Hair follicle dermal papilla cell (primary cell): ENCODE results near the gene CCNH. TPM values are rescaled to one million over a fixed set of nuclear protein-coding genes. Genes with fewer than 3 reads are reported as not detected.

Experiments
- small RNA-seq: library from RNA; depleted of rRNA; stranded (forward); fragments of <200 nt; gene quantifications from one replicate; pipeline ENCODE3, GENCODE V24; 2012
- total RNA-seq: library from RNA; depleted of rRNA; stranded (reverse); fragments of >200 nt; gene quantifications from 2 replicates; pipeline ENCODE4 v1.2.3, GENCODE V29; 2012

CCNH gene
- 42.4 and 46.8 TPM in 2 replicates for total RNA-seq

DNA sequence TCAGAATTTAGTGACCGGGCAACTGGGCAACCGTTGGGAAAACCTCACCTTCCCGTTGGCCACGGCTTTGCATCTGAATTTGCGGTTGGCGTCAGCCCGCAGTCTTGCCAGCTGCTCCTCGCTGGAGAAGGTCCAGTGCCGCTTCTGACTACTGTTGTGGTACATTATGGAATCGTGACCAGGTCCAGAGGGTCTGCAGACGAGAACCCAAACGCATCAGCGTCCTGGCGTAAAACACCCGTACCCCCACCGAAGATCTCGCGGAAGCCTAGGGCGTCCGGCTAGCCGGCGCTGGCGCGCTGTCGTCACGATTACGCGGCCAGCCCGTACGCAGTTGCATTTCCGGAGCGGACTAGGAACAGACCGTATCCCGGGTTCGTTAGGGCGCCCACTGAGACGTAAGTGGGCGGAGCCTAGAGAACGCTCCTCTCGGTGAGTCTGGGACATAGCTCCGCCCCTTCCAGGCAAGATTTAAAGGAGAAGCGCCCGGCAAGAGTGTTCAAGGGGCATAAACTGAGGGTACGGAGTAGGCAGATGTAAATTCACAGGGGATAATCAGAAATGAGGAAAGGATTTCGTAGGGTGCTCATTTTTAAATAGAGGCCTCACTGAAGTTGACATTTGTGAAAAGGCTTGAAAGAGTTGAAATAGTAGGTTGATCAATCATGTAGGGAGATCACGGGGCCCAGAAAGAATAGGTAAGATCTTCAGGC is at the start of gene CCNH:
Gene CCNH, minus strand, starts transcription at position 301 of the 713 bp plus-strand sequence. Its CDS starts 136 bp downstream, at position 165.

Small RNAs within 50 kb of the gene (small RNA-seq; reads per million reads assigned to genes)
- gene RNU6-727P, result not detected

Other genes with a start within 250 kb of the CCNH start
- gene RASA1, start 145.0 kb downstream of the CCNH start, total RNA-seq, result 45.7 and 53.7 TPM in 2 replicates